ENCODE results near the gene PFN3. TPM values are rescaled to one million over a fixed set of nuclear protein-coding genes. Genes with fewer than 3 reads are reported as not detected.

Gene PFN3
- total RNA-seq, 1 donor from 2014 or later: not detected

DNA sequence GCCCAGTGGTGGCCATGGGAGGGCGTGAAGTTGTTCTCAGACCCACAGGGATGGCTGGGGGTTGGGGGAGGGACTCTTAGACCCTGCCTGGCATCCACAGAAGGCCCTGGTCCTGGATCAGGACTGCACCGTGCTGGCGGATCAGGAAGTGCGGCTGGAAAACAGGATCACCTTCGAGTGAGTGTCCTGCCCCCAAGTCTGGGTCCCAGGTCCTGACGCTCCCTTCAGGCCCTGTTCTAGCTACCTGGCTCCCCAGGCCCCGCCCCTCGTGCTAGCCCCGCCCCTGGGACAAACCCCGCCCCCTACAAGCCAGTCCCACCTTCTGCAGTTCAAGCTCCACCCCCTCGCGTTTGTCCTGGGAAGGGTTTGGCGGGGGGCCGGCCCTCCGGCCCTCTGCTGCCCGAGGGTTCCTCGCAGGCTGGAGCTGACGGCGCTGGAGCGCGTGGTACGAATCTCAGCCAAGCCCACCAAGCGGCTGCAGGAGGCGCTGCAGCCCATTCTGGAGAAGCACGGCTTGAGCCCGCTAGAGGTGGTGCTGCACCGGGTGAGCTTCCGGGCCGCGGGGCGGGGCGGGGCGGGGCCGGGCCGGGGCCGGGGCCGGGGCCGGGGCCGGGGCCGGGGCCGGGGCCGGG is 29.9 kb downstream of the PFN3 start:
- intact Hi-C loops (cut with micrococcal nuclease): no loop called here

DNA sequence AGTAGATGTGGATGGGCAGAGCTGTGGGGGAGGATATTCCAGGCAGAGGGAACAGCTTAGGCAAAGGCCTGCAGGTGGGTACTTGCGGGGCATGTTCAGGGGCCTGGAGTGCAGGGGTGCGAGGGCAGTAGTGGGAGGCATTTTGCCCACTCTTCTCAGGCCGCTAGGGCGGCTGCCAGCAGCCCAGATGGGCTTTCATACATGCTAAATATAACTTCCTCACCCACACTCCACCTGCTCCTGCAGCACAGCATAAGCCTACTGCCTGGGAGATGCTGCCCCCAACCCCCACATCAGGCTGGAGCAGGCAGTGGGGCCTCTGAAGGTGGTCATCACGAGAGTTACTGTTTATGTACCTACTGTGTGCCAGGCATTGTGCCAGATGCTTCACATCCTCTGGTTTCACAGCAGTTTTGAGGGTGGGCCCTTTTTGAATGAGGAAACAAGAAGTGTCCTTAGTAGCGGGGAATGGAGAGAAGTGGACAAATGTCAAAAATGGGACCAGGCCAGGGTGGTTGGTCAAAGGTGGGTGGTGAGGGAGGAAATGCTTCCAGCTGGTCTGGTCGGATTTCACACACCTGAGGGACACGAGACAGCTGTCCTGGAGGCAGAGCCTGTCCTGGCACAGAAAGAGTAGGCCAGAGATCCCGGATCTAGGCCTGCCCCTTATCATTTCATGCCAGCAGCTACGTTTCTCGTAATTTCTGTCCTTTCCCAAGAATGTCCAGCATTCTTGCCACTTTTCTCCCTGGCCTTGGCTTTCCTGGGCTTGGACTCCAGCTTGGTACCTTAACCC is 30.6 kb downstream of the PFN3 start:
- H3K9me3 ChIP-seq (replicated peaks): no peaks in the 10 kb centered on the region
- H3K4me3 ChIP-seq: no peak overlapping the region
- H3K4me1 ChIP-seq: peaks cover 43% of the 10 kb centered on the region
- H3K27ac ChIP-seq (replicated peaks): no peak overlapping the region
- TF ChIP-seq, protein P1, sequence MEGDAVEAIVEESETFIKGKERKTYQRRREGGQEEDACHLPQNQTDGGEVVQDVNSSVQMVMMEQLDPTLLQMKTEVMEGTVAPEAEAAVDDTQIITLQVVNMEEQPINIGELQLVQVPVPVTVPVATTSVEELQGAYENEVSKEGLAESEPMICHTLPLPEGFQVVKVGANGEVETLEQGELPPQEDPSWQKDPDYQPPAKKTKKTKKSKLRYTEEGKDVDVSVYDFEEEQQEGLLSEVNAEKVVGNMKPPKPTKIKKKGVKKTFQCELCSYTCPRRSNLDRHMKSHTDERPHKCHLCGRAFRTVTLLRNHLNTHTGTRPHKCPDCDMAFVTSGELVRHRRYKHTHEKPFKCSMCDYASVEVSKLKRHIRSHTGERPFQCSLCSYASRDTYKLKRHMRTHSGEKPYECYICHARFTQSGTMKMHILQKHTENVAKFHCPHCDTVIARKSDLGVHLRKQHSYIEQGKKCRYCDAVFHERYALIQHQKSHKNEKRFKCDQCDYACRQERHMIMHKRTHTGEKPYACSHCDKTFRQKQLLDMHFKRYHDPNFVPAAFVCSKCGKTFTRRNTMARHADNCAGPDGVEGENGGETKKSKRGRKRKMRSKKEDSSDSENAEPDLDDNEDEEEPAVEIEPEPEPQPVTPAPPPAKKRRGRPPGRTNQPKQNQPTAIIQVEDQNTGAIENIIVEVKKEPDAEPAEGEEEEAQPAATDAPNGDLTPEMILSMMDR (IDR thresholded peaks at IDR 0.05; ENCODE audit: borderline replicate concordance): no peak
- intact Hi-C loops (cut with micrococcal nuclease): no loop called here
- no peak for DNase-seq
- H3K36me3 ChIP-seq: no peaks in the 10 kb centered on the region
- peaks cover 13% of the 10 kb centered on the region for H3K27me3 ChIP-seq (ENCODE audit: low read depth)

More for the DNA sequence above, 29.9 kb downstream of the PFN3 start:
- Histone ChIP-seq H3K27ac (replicated peaks) (peak overlapping the region; percentile 3), H3K4me3 (peak overlapping the region; percentile 61), H3K4me1 (peaks cover 43% of the 10 kb centered on the region), H3K9me3 (replicated peaks) (no peaks in the 10 kb centered on the region), H3K27me3 (ENCODE audit: low read depth) (peaks cover 18% of the 10 kb centered on the region), H3K36me3 (no peaks in the 10 kb centered on the region)
- TF ChIP-seq, protein P1 (IDR thresholded peaks at IDR 0.05; ENCODE audit: borderline replicate concordance): peak; percentile 53
- peak; percentile 70 for DNase-seq

GRCh38 chr5:177368869-177369644 is 31.4 kb downstream of the PFN3 start:
- TF ChIP-seq, protein P1 (IDR thresholded peaks at IDR 0.05; ENCODE audit: borderline replicate concordance): peak; percentile 60
- no peaks in the 10 kb centered on the region for H3K36me3 ChIP-seq
- peaks cover 5% of the 10 kb centered on the region for H3K27me3 ChIP-seq (ENCODE audit: low read depth)
- no peaks in the 10 kb centered on the region for H3K9me3 ChIP-seq (replicated peaks)
- intact Hi-C loops (cut with micrococcal nuclease): no loop called here
- H3K4me3 ChIP-seq: no peak overlapping the region
- no peak for DNase-seq
- peaks cover 43% of the 10 kb centered on the region for H3K4me1 ChIP-seq
- no peak overlapping the region for H3K27ac ChIP-seq (replicated peaks)

DNA sequence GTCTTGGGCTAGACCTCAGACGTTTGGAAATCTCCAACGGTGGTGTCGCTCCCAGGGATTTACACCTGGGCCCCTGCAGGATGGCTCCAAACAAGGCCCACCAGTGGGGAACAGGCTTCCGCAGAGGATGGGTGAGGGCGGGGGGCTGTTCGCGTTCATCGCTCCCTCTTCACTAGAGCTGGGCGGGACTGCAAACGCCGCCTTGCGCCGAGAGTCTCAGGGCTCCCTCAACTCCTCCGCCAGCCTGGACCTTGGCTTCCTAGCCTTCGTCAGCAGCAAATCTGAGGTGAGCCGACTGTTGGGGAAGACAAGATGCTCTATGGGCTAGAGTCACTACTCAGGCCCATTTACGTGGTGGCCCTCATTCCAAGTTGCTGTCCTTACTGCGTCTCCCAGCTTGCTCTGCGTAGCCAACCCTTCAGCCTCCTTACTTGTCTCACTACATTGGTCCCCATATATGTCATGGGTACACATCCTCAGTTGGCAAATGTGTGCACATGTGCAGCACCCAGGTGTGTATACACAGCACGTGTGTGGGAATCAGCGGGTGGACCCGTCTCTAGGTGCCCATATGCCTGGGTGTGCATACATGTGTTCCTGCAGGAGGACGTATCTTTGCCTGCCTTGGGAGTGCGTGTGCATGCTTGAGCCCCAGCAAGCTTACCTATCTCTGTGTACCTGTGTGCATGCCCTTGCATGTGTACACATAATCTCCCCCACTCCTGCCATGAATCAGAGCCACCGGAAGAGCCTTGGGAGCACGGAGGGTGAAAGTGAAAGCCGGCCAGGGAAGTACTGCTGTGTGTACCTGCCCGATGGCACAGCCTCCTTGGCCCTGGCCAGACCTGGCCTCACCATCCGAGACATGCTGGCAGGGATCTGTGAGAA is 32.2 kb downstream of the PFN3 start:
- DNase-seq: no peak
- Histone ChIP-seq H3K9me3 (replicated peaks) (no peaks in the 10 kb centered on the region), H3K4me3 (peak overlapping the region; percentile 71), H3K36me3 (no peaks in the 10 kb centered on the region), H3K27ac (replicated peaks) (no peak overlapping the region), H3K4me1 (peaks cover 50% of the 10 kb centered on the region), H3K27me3 (ENCODE audit: low read depth) (peaks cover 5% of the 10 kb centered on the region)
- TF ChIP-seq, protein P1 (IDR thresholded peaks at IDR 0.05; ENCODE audit: borderline replicate concordance): no peak
- intact Hi-C loops (cut with micrococcal nuclease): no loop called here

Data from left ventricle myocardium inferior (tissue), 1 donor.